ENCODE results near the gene DMAC1.

- TF ChIP-seq CTCF (IDR thresholded peaks at IDR 0.05) (no peak), POLR2A (IDR thresholded peaks at IDR 0.05) (no peak), POLR2AphosphoS5 (IDR thresholded peaks at IDR 0.05) (no peak), EP300 (IDR thresholded peaks at IDR 0.05) (no peak)
Measured at GRCh38 chr9:7811677-7812076, 12.1 kb upstream of the DMAC1 start.

All from gastroesophageal sphincter (tissue), 3 donors.